Caco-2 (cell line): ENCODE results near the gene PCARE. TPM values are rescaled to one million over a fixed set of nuclear protein-coding genes. Genes with fewer than 3 reads are reported as not detected.

Experiments used
- BruUV-seq: library from RNA; stranded (reverse); fragments of 400-500 nt; replicated peaks from 2 replicates; lab custom pipeline; 2021; lab: Mats Ljungman, UMichigan
- CTCF ChIA-PET: fragments of 300-600 bp; sonication (Branson Sonifier 250); formaldehyde crosslinking; loops from one replicate; lab custom pipeline; 2022; ENCODE audit warnings: antibody characterized with exemption; lab: Charles Lee
- POLR2A ChIA-PET: fragments of 300-600 bp; sonication (Branson Sonifier 250); formaldehyde crosslinking; loops from one replicate; lab custom pipeline; 2022; ENCODE audit warnings: antibody characterized with exemption; lab: Charles Lee
- DNase-seq, 2 experiments: peaks; one replicate each; pipeline versions ENCODE4 v3.0.0 to v3.0.0-alpha.2; 2020 to 2022
- H3K27me3 ChIP-seq: replicated peaks from 2 replicates; pipeline ENCODE4 v1.6.0; 2011; ENCODE audit warnings: low read length; ENCODE audit not compliant: control insufficient read depth, insufficient read depth
- H3K36me3 ChIP-seq: 2 replicates; pipeline ENCODE4 v1.5.1; 2011; ENCODE audit warnings: low read length; ENCODE audit not compliant: control insufficient read depth, insufficient read depth
- H3K4me1 ChIP-seq: fragments of 250-450 bp; sonication (Bioruptor Pico); 2 replicates; pipeline ENCODE4 v1.5.1; 2020; ENCODE audit warnings: mild to moderate bottlenecking
- H3K4me3 ChIP-seq: 2 replicates; pipeline ENCODE4 v1.5.1; 2011; ENCODE audit warnings: low read depth, mild to moderate bottlenecking, control low read depth, low read length
- H3K9me3 ChIP-seq: fragments of 250-450 bp; sonication (Bioruptor Pico); 2 replicates; pipeline ENCODE4 v1.5.1; 2020; ENCODE audit warnings: mild to moderate bottlenecking, moderate library complexity
- H3K27ac Mint-ChIP-seq: one replicate; pipeline ENCODE4 v1.8.0; 2022; ENCODE audit warnings: mixed read lengths; ENCODE audit not compliant: unreplicated experiment
- H3K27me3 Mint-ChIP-seq: one replicate; pipeline ENCODE4 v1.8.0; 2022; ENCODE audit warnings: mixed read lengths; ENCODE audit not compliant: insufficient read depth, unreplicated experiment
- H3K36me3 Mint-ChIP-seq: one replicate; pipeline ENCODE4 v1.8.0; 2022; ENCODE audit warnings: mild to moderate bottlenecking, mixed read lengths; ENCODE audit not compliant: insufficient read depth, unreplicated experiment
- H3K4me1 Mint-ChIP-seq: one replicate; pipeline ENCODE4 v1.8.0; 2022; ENCODE audit warnings: low read depth, mixed read lengths; ENCODE audit not compliant: unreplicated experiment
- H3K4me3 Mint-ChIP-seq: one replicate; pipeline ENCODE4 v1.8.0; 2022; ENCODE audit warnings: mild to moderate bottlenecking, moderate library complexity, mixed read lengths; ENCODE audit not compliant: unreplicated experiment
- H3K9me3 Mint-ChIP-seq: one replicate; pipeline ENCODE4 v1.8.0; 2022; ENCODE audit warnings: mixed read lengths; ENCODE audit not compliant: unreplicated experiment
- CTCF ChIP-seq, 2 experiments: fragments of 200-600 bp in 1 of 2; IDR thresholded peaks; 1 replicate in 1 of 2; 2 replicates in 1 of 2; pipeline versions ENCODE4 v1.5.1 to v1.8.0; 2011 to 2022; ENCODE audit warnings: antibody characterized with exemption in 1 of 2, control low read depth in 1 of 2, inconsistent platforms in 1 of 2, low read depth in 1 of 2, low read length in 1 of 2, mild to moderate bottlenecking in 1 of 2, moderate library complexity in 1 of 2; ENCODE audit not compliant: insufficient read depth in 1 of 2, severe bottlenecking in 1 of 2, unreplicated experiment in 1 of 2
- intact Hi-C: fragments of 100-400 bp; cut with micrococcal nuclease; formaldehyde crosslinking; loops from one replicate; pipeline ENCODE4 v1.10.0; 2022; ENCODE audit not compliant: unreplicated experiment
- total RNA-seq: library from RNA; stranded (reverse); gene quantifications from 2 replicates; pipeline ENCODE4 v1.2.3, GENCODE V29; 2022

PCARE gene
- total RNA-seq, 1 experiment from 2014 or later = not detected

DNA sequence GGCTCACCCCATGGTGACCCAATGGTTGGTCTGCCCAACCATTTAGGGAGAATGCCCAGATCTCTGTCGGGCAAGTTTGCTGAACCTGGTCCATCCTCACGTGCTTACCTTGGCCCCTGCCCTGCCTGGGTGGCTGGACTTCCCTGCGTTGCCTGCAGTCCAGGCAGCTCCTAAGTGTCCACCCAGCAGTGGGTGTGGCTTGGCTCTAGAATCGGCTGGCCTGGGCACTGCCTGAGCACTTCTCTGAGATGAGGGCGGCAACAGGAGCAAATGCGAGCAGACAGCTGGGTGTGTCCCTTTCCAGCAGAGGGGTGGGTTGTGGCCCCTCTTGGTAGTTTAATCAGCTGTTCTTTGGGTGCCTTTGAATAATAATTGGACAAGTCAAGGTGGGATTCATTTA lies 11.3 kb downstream of the PCARE start:
- Histone ChIP-seq H3K27me3 (no peaks in the 10 kb centered on the region), H3K36me3 (no peaks in the 10 kb centered on the region), H3K4me3 (no peak overlapping the region), H3K4me1 (peaks cover 12% of the 10 kb centered on the region), H3K9me3 (no peaks in the 10 kb centered on the region)
- H3K27me3 Mint-ChIP-seq = no peaks in the 10 kb centered on the region
- no TSS peak for BruUV-seq
- ChIA-PET POLR2A (no interaction called here), CTCF (no interaction called here)
- no peak overlapping the region for H3K27ac Mint-ChIP-seq
- no peak for DNase-seq
- no peaks in the 10 kb centered on the region for H3K36me3 Mint-ChIP-seq
- H3K4me3 Mint-ChIP-seq = no peak overlapping the region
- no peak for TF ChIP-seq CTCF (IDR thresholded peaks at IDR 0.05; ENCODE audit: insufficient read depth in 1 of 2, low read depth in 1 of 2, low read length in 1 of 2, severe bottlenecking in 1 of 2, unreplicated experiment in 1 of 2)
- intact Hi-C loops = no loop called here
- no peaks in the 10 kb centered on the region for H3K9me3 Mint-ChIP-seq
- peaks cover 19% of the 10 kb centered on the region for H3K4me1 Mint-ChIP-seq

GRCh38 chr2:29062371-29062770 lies 12.0 kb downstream of the PCARE start:
- CTCF ChIA-PET = no interaction called here
- no peaks in the 10 kb centered on the region for H3K36me3 Mint-ChIP-seq
- no peak overlapping the region for H3K4me3 Mint-ChIP-seq
- H3K4me3 ChIP-seq = no peak overlapping the region
- no peaks in the 10 kb centered on the region for H3K27me3 ChIP-seq
- no peak for TF ChIP-seq CTCF (IDR thresholded peaks at IDR 0.05; ENCODE audit: insufficient read depth in 1 of 2, low read depth in 1 of 2, low read length in 1 of 2, severe bottlenecking in 1 of 2, unreplicated experiment in 1 of 2)
- no peaks in the 10 kb centered on the region for H3K27me3 Mint-ChIP-seq
- H3K4me1 ChIP-seq = peaks cover 12% of the 10 kb centered on the region
- H3K36me3 ChIP-seq = no peaks in the 10 kb centered on the region
- no peaks in the 10 kb centered on the region for H3K9me3 ChIP-seq
- no peak overlapping the region for H3K27ac Mint-ChIP-seq
- no peaks in the 10 kb centered on the region for H3K9me3 Mint-ChIP-seq
- intact Hi-C loops = no loop called here
- DNase-seq = no peak
- POLR2A ChIA-PET = no interaction called here
- H3K4me1 Mint-ChIP-seq = peaks cover 19% of the 10 kb centered on the region
- BruUV-seq = no TSS peak

DNA sequence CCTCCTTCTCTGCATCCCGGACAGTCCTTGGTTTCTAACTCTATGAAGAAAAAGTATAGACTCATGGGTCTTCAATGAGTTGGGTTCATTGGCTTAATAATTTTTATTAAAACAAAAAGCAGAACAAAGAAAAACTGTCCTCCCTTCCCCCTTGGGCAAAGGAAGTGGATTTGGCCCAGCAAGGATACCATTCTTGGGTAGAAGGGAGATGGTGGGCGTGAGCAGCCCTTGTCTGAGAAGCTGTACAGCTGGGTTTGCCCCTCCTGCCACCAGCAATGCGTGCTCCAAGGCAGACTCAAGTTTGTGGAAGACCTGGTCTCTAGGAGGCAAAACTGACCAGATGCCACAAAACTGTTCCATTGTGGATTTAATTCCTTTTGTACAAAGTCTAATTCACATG lies 12.7 kb downstream of the PCARE start:
- Mint-ChIP-seq H3K9me3 (no peaks in the 10 kb centered on the region), H3K4me1 (peaks cover 22% of the 10 kb centered on the region), H3K27ac (no peak overlapping the region), H3K4me3 (no peak overlapping the region), H3K27me3 (no peaks in the 10 kb centered on the region), H3K36me3 (no peaks in the 10 kb centered on the region)
- H3K4me1 ChIP-seq = peaks cover 19% of the 10 kb centered on the region
- ChIA-PET CTCF (no interaction called here), POLR2A (no interaction called here)
- no peaks in the 10 kb centered on the region for H3K27me3 ChIP-seq
- BruUV-seq = no TSS peak
- intact Hi-C loops = no loop called here
- no peak for DNase-seq
- no peaks in the 10 kb centered on the region for H3K9me3 ChIP-seq
- H3K36me3 ChIP-seq = no peaks in the 10 kb centered on the region
- no peak for TF ChIP-seq CTCF (IDR thresholded peaks at IDR 0.05; ENCODE audit: insufficient read depth in 1 of 2, low read depth in 1 of 2, low read length in 1 of 2, severe bottlenecking in 1 of 2, unreplicated experiment in 1 of 2)
- no peak overlapping the region for H3K4me3 ChIP-seq
